DND-41 (cell line): ENCODE results near the gene POP5.
A peak's percentile ranks its signal among the peaks of the same experiment; 100 is the strongest.

ENCODE experiments used
- ATAC-seq: fragments of 200-7000 bp; cut with Tn5 transposase; 3 replicates; pipeline ENCODE4 v1.9.1; 2021; ENCODE audit warnings: low read depth; ENCODE audit not compliant: insufficient read depth
- DNase-seq: peaks from one replicate; pipeline ENCODE4 v3.0.0-alpha.2; 2020
- H2AFZ ChIP-seq: 2 replicates; pipeline ENCODE4 v1.6.0; 2012; ENCODE audit warnings: low read depth, low read length
- H3K27ac ChIP-seq: 2 replicates; pipeline ENCODE4 v1.5.1; 2012; ENCODE audit warnings: low read length, inconsistent platforms
- H3K27me3 ChIP-seq: fragments of 200-600 bp; sonication (generic); 2 replicates; pipeline ENCODE4 v1.6.0; 2012; ENCODE audit warnings: low read length, mild to moderate bottlenecking, inconsistent platforms; ENCODE audit not compliant: insufficient read depth, poor library complexity
- H3K36me3 ChIP-seq: 2 replicates; pipeline ENCODE4 v1.5.1; 2012; ENCODE audit warnings: low read length, inconsistent platforms; ENCODE audit not compliant: insufficient read depth
- H3K4me1 ChIP-seq: 2 replicates; pipeline ENCODE4 v1.5.1; 2012; ENCODE audit warnings: mild to moderate bottlenecking, low read length; ENCODE audit not compliant: insufficient read depth
- H3K4me2 ChIP-seq: 2 replicates; pipeline ENCODE4 v1.6.0; 2012; ENCODE audit warnings: mild to moderate bottlenecking, moderate library complexity, low read length, inconsistent platforms; ENCODE audit not compliant: insufficient read depth
- H3K4me3 ChIP-seq, 2 experiments: fragments of 200-600 bp in 1 of 2; shearing (Covaris generic) in 1 of 2; 2 replicates each; pipeline ENCODE4 v1.5.1; 2012 to 2016; ENCODE audit warnings: inconsistent platforms in 2 of 2, low read length in 2 of 2, mild to moderate bottlenecking in 2 of 2, low read depth in 1 of 2, moderate library complexity in 1 of 2
- H3K79me2 ChIP-seq: 2 replicates; pipeline ENCODE4 v1.6.0; 2012; ENCODE audit warnings: low read length, inconsistent platforms; ENCODE audit not compliant: insufficient read depth
- H3K9ac ChIP-seq: 2 replicates; pipeline ENCODE4 v1.6.0; 2012; ENCODE audit warnings: low read depth, mild to moderate bottlenecking, inconsistent platforms, low read length, moderate library complexity
- H3K9me3 ChIP-seq: 2 replicates; pipeline ENCODE4 v1.5.1; 2012; ENCODE audit warnings: low read length, moderate library complexity, mild to moderate bottlenecking, inconsistent platforms; ENCODE audit not compliant: insufficient read depth, severe bottlenecking
- H4K20me1 ChIP-seq: 2 replicates; pipeline ENCODE4 v1.6.0; 2012; ENCODE audit warnings: low read length; ENCODE audit not compliant: insufficient read depth
- CTCF ChIP-seq: IDR thresholded peaks from 2 replicates; pipeline ENCODE4 v1.5.1; 2012; ENCODE audit warnings: borderline replicate concordance, low read length, moderate library complexity, mild to moderate bottlenecking; ENCODE audit not compliant: poor library complexity, severe bottlenecking; ENCODE audit errors: extremely low read depth
- EZH2 ChIP-seq: IDR thresholded peaks from 3 replicates; pipeline ENCODE4 v1.6.1; 2012; ENCODE audit warnings: borderline replicate concordance, low read depth, mild to moderate bottlenecking, moderate library complexity, low read length, inconsistent platforms; ENCODE audit not compliant: severe bottlenecking

POP5 gene

GRCh38 chr12:120540445-120540844 lies 40.8 kb downstream of the POP5 start:
- H3K79me2 ChIP-seq: peaks cover 97% of the 10 kb centered on the region
- no peak overlapping the region for H3K9ac ChIP-seq
- DNase-seq (no peak), ATAC-seq (no peak)
- no peak overlapping the region for H3K4me3 ChIP-seq
- peaks cover 78% of the 10 kb centered on the region for H4K20me1 ChIP-seq
- peaks cover 40% of the 10 kb centered on the region for H3K4me1 ChIP-seq
- H3K27me3 ChIP-seq: no peaks in the 10 kb centered on the region
- H3K27ac ChIP-seq: no peak overlapping the region
- no peaks in the 10 kb centered on the region for H3K9me3 ChIP-seq
- no peak overlapping the region; the same call in 1 of the 2 replicates for H3K4me2 ChIP-seq
- no peak for TF ChIP-seq CTCF
- TF ChIP-seq EZH2: no peak
- H3K36me3 ChIP-seq: peaks cover 80% of the 10 kb centered on the region
- H2AFZ ChIP-seq: no peak overlapping the region

GRCh38 chr12:120539303-120539702 lies 41.9 kb downstream of the POP5 start:
- DNase-seq (no peak), ATAC-seq (no peak)
- H3K27ac ChIP-seq: no peak overlapping the region
- H3K27me3 ChIP-seq: no peaks in the 10 kb centered on the region
- H4K20me1 ChIP-seq: peaks cover 80% of the 10 kb centered on the region
- H3K4me3 ChIP-seq: no peak overlapping the region
- no peak for TF ChIP-seq EZH2
- TF ChIP-seq CTCF: no peak
- peak overlapping the region; percentile 64; the same call in 1 of the 2 replicates for H3K4me2 ChIP-seq
- no peaks in the 10 kb centered on the region for H3K9me3 ChIP-seq
- no peak overlapping the region for H3K9ac ChIP-seq
- H3K79me2 ChIP-seq: peaks cover 100% of the 10 kb centered on the region
- H2AFZ ChIP-seq: no peak overlapping the region
- H3K4me1 ChIP-seq: peaks cover 43% of the 10 kb centered on the region
- H3K36me3 ChIP-seq: peaks cover 74% of the 10 kb centered on the region

- no peaks in the 10 kb centered on the region for H3K27me3 ChIP-seq
- no peaks in the 10 kb centered on the region for H3K9me3 ChIP-seq
- H3K4me1 ChIP-seq: peaks cover 47% of the 10 kb centered on the region
- no peak overlapping the region; a peak in 1 of 4 replicates for H3K4me3 ChIP-seq
- H3K4me2 ChIP-seq: peak overlapping the region; percentile 64
- H3K27ac ChIP-seq: no peak overlapping the region
- no peak overlapping the region for H2AFZ ChIP-seq
- peaks cover 66% of the 10 kb centered on the region for H3K36me3 ChIP-seq
- peak overlapping the region; percentile 18; the same call in 1 of the 2 replicates for H3K9ac ChIP-seq
- DNase-seq: no peak
- no peak for TF ChIP-seq EZH2
- ATAC-seq: no peak
- peaks cover 73% of the 10 kb centered on the region for H4K20me1 ChIP-seq
- peaks cover 97% of the 10 kb centered on the region for H3K79me2 ChIP-seq
These were observed 42.7 kb downstream of the POP5 start for GRCh38 chr12:120538281-120539156.

- H3K27ac ChIP-seq: no peak overlapping the region
- peak overlapping the region in 1 of 2 experiments; percentile 1; a peak in 1 of 4 replicates for H3K4me3 ChIP-seq
- no peak for TF ChIP-seq CTCF
- TF ChIP-seq EZH2: no peak
- H3K27me3 ChIP-seq: no peaks in the 10 kb centered on the region
- H3K36me3 ChIP-seq: peaks cover 60% of the 10 kb centered on the region
- no peaks in the 10 kb centered on the region for H3K9me3 ChIP-seq
- no peak overlapping the region for H3K9ac ChIP-seq
- H4K20me1 ChIP-seq: peaks cover 67% of the 10 kb centered on the region
- peak overlapping the region; percentile 64 for H3K4me2 ChIP-seq
- ATAC-seq (no peak), DNase-seq (no peak)
- H3K4me1 ChIP-seq: peaks cover 47% of the 10 kb centered on the region
- H3K79me2 ChIP-seq: peaks cover 90% of the 10 kb centered on the region
- H2AFZ ChIP-seq: no peak overlapping the region
These were observed 43.4 kb downstream of the POP5 start for GRCh38 chr12:120537856-120538220.
